Left ventricle myocardium inferior (tissue), 1 donor: ENCODE results near the gene GSAP. TPM values are rescaled to one million over a fixed set of nuclear protein-coding genes. Genes with fewer than 3 reads are reported as not detected.

Source experiments
- DNase-seq: peaks from one replicate; pipeline ENCODE4 v3.0.0-alpha.2; 2020
- H3K27ac ChIP-seq: fragments of 200-600 bp; replicated peaks from 2 replicates; pipeline ENCODE4 v1.8.0; 2021
- H3K27me3 ChIP-seq: fragments of 200-600 bp; 2 replicates; pipeline ENCODE4 v1.8.0; 2021; ENCODE audit warnings: low read depth
- H3K36me3 ChIP-seq: fragments of 200-600 bp; 2 replicates; pipeline ENCODE4 v1.8.0; 2021
- H3K4me1 ChIP-seq: fragments of 200-600 bp; 2 replicates; pipeline ENCODE4 v1.8.0; 2021
- H3K4me3 ChIP-seq: fragments of 200-600 bp; 2 replicates; pipeline ENCODE4 v1.8.0; 2021; ENCODE audit warnings: mild to moderate bottlenecking, moderate library complexity
- H3K9me3 ChIP-seq: fragments of 200-600 bp; replicated peaks from 2 replicates; pipeline ENCODE4 v1.8.0; 2021
- CTCF ChIP-seq: fragments of 200-600 bp; IDR thresholded peaks from 2 replicates; pipeline ENCODE4 v1.8.0; 2021; ENCODE audit warnings: antibody characterized with exemption, mild to moderate bottlenecking, borderline replicate concordance
- intact Hi-C: fragments of 100-400 bp; cut with micrococcal nuclease; formaldehyde crosslinking; loops from one replicate; pipeline ENCODE4 v1.11.0; 2022
- total RNA-seq: library from RNA; stranded (reverse); fragmentation: NEBNext Ultra II Directional; extraction: Animal tissue kit (Norgen Biotek cat#: 25700); gene quantifications from one replicate; pipeline ENCODE4 v1.2.1, GENCODE V29; 2021
- donor health status: DM: no; HTN: yes; CAD: no; lungs with severe emphysema.

GSAP gene
- total RNA-seq, 1 donor from 2014 or later: 7.2 TPM

GRCh38 chr7:77293046-77293445, 123.1 kb downstream of the GSAP start:
- H3K36me3 ChIP-seq: peaks cover 43% of the 10 kb centered on the region
- H3K9me3 ChIP-seq: peaks cover 18% of the 10 kb centered on the region
- peak; percentile 17 for TF ChIP-seq CTCF
- H3K27me3 ChIP-seq: no peaks in the 10 kb centered on the region
- intact Hi-C loops: no loop called here
- H3K27ac ChIP-seq: no peak overlapping the region
- H3K4me1 ChIP-seq: peaks cover 17% of the 10 kb centered on the region
- no peak overlapping the region for H3K4me3 ChIP-seq
- no peak for DNase-seq

GRCh38 chr7:77290425-77290824, 125.7 kb downstream of the GSAP start:
- intact Hi-C loops: no loop called here
- H3K9me3 ChIP-seq: no peaks in the 10 kb centered on the region
- no peak for TF ChIP-seq CTCF

GRCh38 chr7:77289387-77289786, 126.8 kb downstream of the GSAP start:
- Histone ChIP-seq H3K4me3 (no peak overlapping the region), H3K36me3 (peaks cover 27% of the 10 kb centered on the region), H3K27me3 (no peaks in the 10 kb centered on the region), H3K27ac (no peak overlapping the region), H3K9me3 (no peaks in the 10 kb centered on the region), H3K4me1 (peaks cover 6% of the 10 kb centered on the region)
- no peak for DNase-seq
- no peak for TF ChIP-seq CTCF
- intact Hi-C loops: no loop called here

More at GRCh38 chr7:77290425-77290824, 125.7 kb downstream of the GSAP start:
- Histone ChIP-seq H3K4me3 (no peak overlapping the region), H3K27me3 (no peaks in the 10 kb centered on the region), H3K36me3 (peaks cover 28% of the 10 kb centered on the region), H3K27ac (no peak overlapping the region), H3K4me1 (peaks cover 10% of the 10 kb centered on the region)
- DNase-seq: no peak

- DNase-seq: no peak
Observed at GRCh38 chr7:77288676-77289320, 127.4 kb downstream of the GSAP start.

GRCh38 chr7:77284616-77285015, 131.5 kb downstream of the GSAP start:
- H3K9me3 ChIP-seq: no peaks in the 10 kb centered on the region
- H3K4me3 ChIP-seq: no peak overlapping the region
- no peak for TF ChIP-seq CTCF
- no peak overlapping the region for H3K27ac ChIP-seq
- peaks cover 17% of the 10 kb centered on the region for H3K36me3 ChIP-seq
- no peaks in the 10 kb centered on the region for H3K27me3 ChIP-seq
- intact Hi-C loops: no loop called here
- no peak for DNase-seq
- H3K4me1 ChIP-seq: peaks cover 30% of the 10 kb centered on the region

More at GRCh38 chr7:77288676-77289320, 127.4 kb downstream of the GSAP start:
- Histone ChIP-seq H3K9me3 (no peaks in the 10 kb centered on the region), H3K27ac (no peak overlapping the region), H3K4me3 (no peak overlapping the region), H3K27me3 (no peaks in the 10 kb centered on the region), H3K36me3 (peaks cover 24% of the 10 kb centered on the region), H3K4me1 (peaks cover 7% of the 10 kb centered on the region)
- TF ChIP-seq CTCF: no peak
- intact Hi-C loops: no loop called here
